Panc1 (cell line): ENCODE results near the gene CUEDC1. TPM values are rescaled to one million over a fixed set of nuclear protein-coding genes. Genes with fewer than 3 reads are reported as not detected.

ENCODE experiments used
- ATAC-seq: fragments of 200-7000 bp; cut with Tn5 transposase; 2 replicates; pipeline ENCODE4 v1.9.1; 2020; ENCODE audit warnings: mild to moderate bottlenecking, moderate library complexity
- BruUV-seq: library from RNA; stranded (reverse); fragments of 400-500 nt; replicated peaks from 2 replicates; lab custom pipeline; 2021; lab: Mats Ljungman, UMichigan
- CTCF ChIA-PET: fragments of 300-600 bp; sonication (Branson Sonifier 250); formaldehyde crosslinking; loops from one replicate; lab custom pipeline; 2022; ENCODE audit warnings: antibody characterized with exemption; lab: Charles Lee
- POLR2A ChIA-PET: fragments of 300-600 bp; sonication (Branson Sonifier 250); formaldehyde crosslinking; loops from one replicate; lab custom pipeline; 2022; ENCODE audit warnings: antibody characterized with exemption; lab: Charles Lee
- DNase-seq: peaks from one replicate; pipeline ENCODE4 v3.0.0-alpha.2; 2010; ENCODE audit warnings: low read depth, low spot score
- H3K27ac ChIP-seq: 2 replicates; pipeline ENCODE4 v1.5.1; 2011; ENCODE audit warnings: mild to moderate bottlenecking, low read length, inconsistent platforms
- H3K27me3 ChIP-seq: fragments of 200-500 bp; sonication (Bioruptor generic); 2 replicates; pipeline ENCODE4 v1.6.0; 2014; ENCODE audit warnings: low read length, inconsistent platforms; ENCODE audit not compliant: control insufficient read depth, insufficient read depth
- H3K36me3 ChIP-seq: fragments of 200-500 bp; sonication (Bioruptor generic); 2 replicates; pipeline ENCODE4 v1.5.1; 2014; ENCODE audit warnings: inconsistent platforms, mild to moderate bottlenecking, low read length, moderate library complexity; ENCODE audit not compliant: control insufficient read depth, insufficient read depth
- H3K4me1 ChIP-seq: 2 replicates; pipeline ENCODE4 v1.5.1; 2011; ENCODE audit warnings: inconsistent platforms, mild to moderate bottlenecking, low read length, moderate library complexity; ENCODE audit not compliant: control insufficient read depth, insufficient read depth
- H3K4me3 ChIP-seq, 2 experiments: 2 replicates each; pipeline ENCODE4 v1.5.1; 2011 to 2012; ENCODE audit warnings: low read depth in 2 of 2, low read length in 2 of 2, mild to moderate bottlenecking in 2 of 2, inconsistent platforms in 1 of 2, moderate library complexity in 1 of 2
- H3K9me3 ChIP-seq: fragments of 200-500 bp; sonication (Bioruptor generic); 2 replicates; pipeline ENCODE4 v1.5.1; 2014; ENCODE audit warnings: low read depth, mild to moderate bottlenecking, inconsistent platforms, low read length, moderate library complexity; ENCODE audit not compliant: control insufficient read depth, insufficient read depth
- CTCF ChIP-seq: fragments of 450-650 bp; IDR thresholded peaks from 2 replicates; pipeline ENCODE4 v1.5.1; 2017; ENCODE audit warnings: mild to moderate bottlenecking
- POLR2AphosphoS5 ChIP-seq: IDR thresholded peaks from 2 replicates; pipeline ENCODE4 v1.6.1; 2012; ENCODE audit warnings: mild to moderate bottlenecking, low read depth, low read length, moderate library complexity
- REST ChIP-seq, 2 experiments: IDR thresholded peaks; 2 replicates each; pipeline ENCODE4 v1.6.1; 2011 to 2012; ENCODE audit warnings: low read depth in 2 of 2, control low read depth in 1 of 2, low read length in 1 of 2, mild to moderate bottlenecking in 1 of 2, moderate library complexity in 1 of 2; ENCODE audit not compliant: insufficient read depth in 1 of 2
- SIN3A ChIP-seq: IDR thresholded peaks from 2 replicates; pipeline ENCODE4 v1.6.1; 2012; ENCODE audit warnings: low read depth, mild to moderate bottlenecking, low read length, moderate library complexity, borderline replicate concordance; ENCODE audit not compliant: insufficient read depth
- TCF7L2 ChIP-seq: IDR thresholded peaks from 2 replicates; pipeline ENCODE4 v1.6.1; 2011; ENCODE audit warnings: mild to moderate bottlenecking, low read depth, low read length, inconsistent platforms
- in situ Hi-C: cut with HindIII; loops from 2 replicates; pipeline ENCODE4 v1.10.0; 2016; ENCODE audit warnings: low sequenced_read_pairs, low pct_unique_long_range_greater_than_20kb
- intact Hi-C: fragments of 100-400 bp; cut with micrococcal nuclease; formaldehyde crosslinking; loops from one replicate; pipeline ENCODE4 v1.10.0; 2022; ENCODE audit not compliant: unreplicated experiment
- total RNA-seq: library from RNA; stranded (reverse); gene quantifications from one replicate; pipeline ENCODE4 v1.2.1, GENCODE V29; 2021; ENCODE audit not compliant: unreplicated experiment

Gene CUEDC1
- total RNA-seq, 1 experiment from 2014 or later, result 103 TPM

GRCh38 chr17:57890857-57891232 lies 64.4 kb downstream of the CUEDC1 start:
- intact Hi-C loops, result loop anchor here (10.0 kb wide), 1 partner anchor 56 kb away; no protein-coding TSS in a partner anchor
- Histone ChIP-seq H3K9me3 (no peaks in the 10 kb centered on the region), H3K27ac (peak overlapping the region; percentile 94), H3K36me3 (no peaks in the 10 kb centered on the region), H3K4me1 (peaks cover 69% of the 10 kb centered on the region), H3K27me3 (no peaks in the 10 kb centered on the region), H3K4me3 (no peak overlapping the region)
- CTCF ChIA-PET, result interaction anchor here (0.6 to 0.9 kb wide), 2 partner anchors 15 to 16 kb away, joined by 3 to 5 read pairs; no protein-coding TSS in a partner anchor
- POLR2A ChIA-PET, result interaction anchor here (0.5 kb wide), 2 partner anchors 15 to 103 kb away, joined by 4 to 5 read pairs; no protein-coding TSS in a partner anchor
- TF ChIP-seq CTCF (no peak), TCF7L2 (no peak)
- ATAC-seq (peak; percentile 33), DNase-seq (no peak)
- in situ Hi-C loops, result no loop called here
- BruUV-seq, result TSS peak; percentile 25

GRCh38 chr17:57889892-57890856 lies 65.0 kb downstream of the CUEDC1 start:
- no peak for DNase-seq
- intact Hi-C loops (loop anchor here (10.0 kb wide), 1 partner anchor 55 kb away; no protein-coding TSS in a partner anchor), in situ Hi-C loops (no loop called here)
- Histone ChIP-seq H3K4me3 (no peak overlapping the region), H3K27me3 (no peaks in the 10 kb centered on the region), H3K36me3 (no peaks in the 10 kb centered on the region), H3K4me1 (peaks cover 63% of the 10 kb centered on the region), H3K9me3 (no peaks in the 10 kb centered on the region), H3K27ac (peak overlapping the region; percentile 94)
- BruUV-seq, result no TSS peak
- ChIA-PET CTCF (interaction anchor here (0.6 to 0.9 kb wide), 4 partner anchors 14 to 71 kb away, joined by 3 to 5 read pairs (median 4); no protein-coding TSS in a partner anchor), POLR2A (interaction anchor here (0.5 kb wide), 1 partner anchor 103 kb away, joined by 4 read pairs; no protein-coding TSS in a partner anchor)
- no peak for TF ChIP-seq REST (IDR thresholded peaks at IDR 0.05; ENCODE audit: insufficient read depth in 1 of 2, low read depth in 2 of 2, low read length in 1 of 2)
- TF ChIP-seq TCF7L2, result peak; percentile 46; the same call in 1 of the 2 replicates
- TF ChIP-seq POLR2AphosphoS5, result peak; percentile 59
- ATAC-seq, result peak; percentile 72

GRCh38 chr17:57889252-57889651 lies 66.0 kb downstream of the CUEDC1 start:
- Histone ChIP-seq H3K27ac (peak overlapping the region; percentile 94), H3K4me1 (peaks cover 54% of the 10 kb centered on the region), H3K9me3 (no peaks in the 10 kb centered on the region), H3K36me3 (no peaks in the 10 kb centered on the region), H3K27me3 (no peaks in the 10 kb centered on the region), H3K4me3 (no peak overlapping the region)
- CTCF ChIA-PET, result no interaction called here
- in situ Hi-C loops (no loop called here), intact Hi-C loops (no loop called here)
- POLR2A ChIA-PET, result no interaction called here
- BruUV-seq, result no TSS peak
- no peak for ATAC-seq
- DNase-seq, result no peak
- TF ChIP-seq SIN3A (no peak), REST (IDR thresholded peaks at IDR 0.05; ENCODE audit: insufficient read depth in 1 of 2, low read depth in 2 of 2, low read length in 1 of 2) (no peak), CTCF (no peak), POLR2AphosphoS5 (no peak), TCF7L2 (no peak)
